ENCODE data around the gene SLC38A7.

- TF ChIP-seq CTCF (IDR thresholded peaks at IDR 0.05) (no peak), POLR2A (IDR thresholded peaks at IDR 0.05) (no peak)
These were observed 33.4 kb upstream of the SLC38A7 start for GRCh38 chr16:58717994-58718393.

All from body of pancreas (tissue), 4 donors.